GM12878 (cell line): Measurements from ENCODE around the gene CISTR. TPM values are rescaled to one million over a fixed set of nuclear protein-coding genes. Genes with fewer than 3 reads are reported as not detected.

Source experiments
- BACH1 ChIP-seq: fragments of 450-650 bp; IDR thresholded peaks from 2 replicates; pipeline ENCODE4 v1.6.1; 2017; ENCODE audit warnings: mild to moderate bottlenecking, borderline replicate concordance
- BCL11A ChIP-seq: IDR thresholded peaks from 2 replicates; pipeline ENCODE4 v1.6.1; 2011; ENCODE audit warnings: low read depth, low read length
- BMI1 ChIP-seq: fragments of 450-650 bp; IDR thresholded peaks from 2 replicates; pipeline ENCODE4 v1.6.1; 2016; ENCODE audit warnings: mild to moderate bottlenecking, moderate library complexity, borderline replicate concordance
- CBFB ChIP-seq: IDR thresholded peaks from 2 replicates; pipeline ENCODE4 v1.6.1; 2016; ENCODE audit warnings: antibody characterized with exemption, low read depth
- CBX3 ChIP-seq: fragments of 200-600 bp; sonication (generic); IDR thresholded peaks from 2 replicates; pipeline ENCODE4 v1.6.1; 2016; ENCODE audit warnings: low read depth, borderline replicate concordance
- CHD4 ChIP-seq: fragments of 200-600 bp; sonication (generic); IDR thresholded peaks from 2 replicates; pipeline ENCODE4 v1.6.1; 2016; ENCODE audit warnings: mild to moderate bottlenecking
- HCFC1 ChIP-seq: fragments of 150-350 bp; IDR thresholded peaks from 2 replicates; pipeline ENCODE4 v1.6.1; 2014; ENCODE audit warnings: low read length
- IKZF2 ChIP-seq, 2 experiments: fragments of 450-650 bp; IDR thresholded peaks; 2 replicates each; pipeline ENCODE4 v1.6.1; 2017; ENCODE audit warnings: mild to moderate bottlenecking in 2 of 2, moderate library complexity in 2 of 2
- KAT2A ChIP-seq: conservative IDR thresholded peaks from 2 replicates; pipeline ENCODE4 v1.6.1; 2011; ENCODE audit warnings: low read depth, low read length; ENCODE audit not compliant: control insufficient read depth
- KLF5 ChIP-seq: fragments of 450-650 bp; IDR thresholded peaks from 2 replicates; pipeline ENCODE4 v1.6.1; 2014; ENCODE audit warnings: mild to moderate bottlenecking; ENCODE audit not compliant: partially characterized antibody
- MTA2 ChIP-seq: fragments of 450-650 bp; IDR thresholded peaks from 2 replicates; pipeline ENCODE4 v1.6.1; 2016; ENCODE audit warnings: low read depth, mild to moderate bottlenecking, moderate library complexity
- SIX5 ChIP-seq: IDR thresholded peaks from 2 replicates; pipeline ENCODE4 v1.6.1; 2011; ENCODE audit warnings: mild to moderate bottlenecking, low read depth, low read length, moderate library complexity; ENCODE audit not compliant: severe bottlenecking
- STAT1 ChIP-seq: fragments of 450-650 bp; conservative IDR thresholded peaks from 2 replicates; pipeline ENCODE4 v1.6.1; 2014; ENCODE audit warnings: antibody characterized with exemption, mild to moderate bottlenecking
- SUPT20H ChIP-seq: IDR thresholded peaks from 2 replicates; pipeline ENCODE4 v1.6.1; 2011; ENCODE audit warnings: low read depth, mild to moderate bottlenecking, low read length, moderate library complexity, borderline replicate concordance; ENCODE audit not compliant: control insufficient read depth
- TCF12 ChIP-seq: IDR thresholded peaks from 2 replicates; pipeline ENCODE4 v1.6.1; 2011; ENCODE audit warnings: low read depth, mild to moderate bottlenecking, low read length
- TCF7 ChIP-seq: IDR thresholded peaks from 2 replicates; pipeline ENCODE4 v1.6.1; 2014; ENCODE audit warnings: antibody characterized with exemption, borderline replicate concordance
- USF1 ChIP-seq: IDR thresholded peaks from 2 replicates; pipeline ENCODE4 v1.6.1; 2011; ENCODE audit warnings: borderline replicate concordance, low read depth, mild to moderate bottlenecking, moderate library complexity, mixed read lengths, low read length; ENCODE audit not compliant: insufficient read depth; ENCODE audit errors: extremely low read length
- YY1 ChIP-seq: IDR thresholded peaks from 2 replicates; pipeline ENCODE4 v1.6.1; 2011; ENCODE audit warnings: low read depth, mild to moderate bottlenecking, low read length
- ZBTB33 ChIP-seq: fragments of 450-650 bp; IDR thresholded peaks from 2 replicates; pipeline ENCODE4 v1.6.1; 2017; ENCODE audit warnings: mild to moderate bottlenecking
- ZNF207 ChIP-seq: fragments of 450-650 bp; IDR thresholded peaks from 2 replicates; pipeline ENCODE4 v1.6.1; 2014; ENCODE audit warnings: antibody characterized with exemption, mild to moderate bottlenecking, borderline replicate concordance
- ZNF24 ChIP-seq: fragments of 450-650 bp; IDR thresholded peaks from 2 replicates; pipeline ENCODE4 v1.6.1; 2017; ENCODE audit warnings: antibody characterized with exemption, mild to moderate bottlenecking
- polyA plus RNA-seq, 11 experiments: library from polyadenylated mRNA; depleted of rRNA in 4 of 11; unstranded in 6 of 11; stranded (reverse) in 5 of 11; fragments of >200 nt; fragmentation: Nextera tagmentation in 4 of 11; fragmentation: Illumina TruSeq in 1 of 11; extraction: Ambion mirVana in 4 of 11; extraction: Trizol in 1 of 11; gene quantifications; 1 replicate in 1 of 11; 2 replicates in 10 of 11; pipeline versions ENCODE4 v1.2.1 to v1.2.3, GENCODE V29; 2011 to 2016; ENCODE audit warnings: inconsistent platforms in 2 of 11, missing spikeins in 2 of 11, low read depth in 1 of 11
- total RNA-seq, 4 experiments: library from RNA; depleted of rRNA in 3 of 4; stranded (reverse); fragments of >200 nt in 3 of 4; fragmentation: Illumina TruSeq in 1 of 4; extraction: Trizol in 1 of 4; gene quantifications; 2 replicates each; pipeline versions ENCODE4 v1.2.1 to v1.2.3, GENCODE V29; 2013 to 2021
- TF ChIP-seq, protein P1 (sequence below): fragments of 150-350 bp; IDR thresholded peaks from 2 replicates; pipeline ENCODE4 v1.6.1; 2016; ENCODE audit warnings: low read depth, low read length
- TF ChIP-seq, protein P2 (sequence below): IDR thresholded peaks from 2 replicates; pipeline ENCODE4 v1.6.1; 2011; ENCODE audit warnings: mild to moderate bottlenecking, low read depth, low read length, moderate library complexity; ENCODE audit not compliant: insufficient replicate concordance

CISTR gene
- total and polyA plus RNA-seq, 10 of the 15 experiments (the other 5 are each of a cell fraction or from before 2014, with no cell fraction given) = 0.26 TPM; not detected in 9

- TF ChIP-seq, protein P1, sequence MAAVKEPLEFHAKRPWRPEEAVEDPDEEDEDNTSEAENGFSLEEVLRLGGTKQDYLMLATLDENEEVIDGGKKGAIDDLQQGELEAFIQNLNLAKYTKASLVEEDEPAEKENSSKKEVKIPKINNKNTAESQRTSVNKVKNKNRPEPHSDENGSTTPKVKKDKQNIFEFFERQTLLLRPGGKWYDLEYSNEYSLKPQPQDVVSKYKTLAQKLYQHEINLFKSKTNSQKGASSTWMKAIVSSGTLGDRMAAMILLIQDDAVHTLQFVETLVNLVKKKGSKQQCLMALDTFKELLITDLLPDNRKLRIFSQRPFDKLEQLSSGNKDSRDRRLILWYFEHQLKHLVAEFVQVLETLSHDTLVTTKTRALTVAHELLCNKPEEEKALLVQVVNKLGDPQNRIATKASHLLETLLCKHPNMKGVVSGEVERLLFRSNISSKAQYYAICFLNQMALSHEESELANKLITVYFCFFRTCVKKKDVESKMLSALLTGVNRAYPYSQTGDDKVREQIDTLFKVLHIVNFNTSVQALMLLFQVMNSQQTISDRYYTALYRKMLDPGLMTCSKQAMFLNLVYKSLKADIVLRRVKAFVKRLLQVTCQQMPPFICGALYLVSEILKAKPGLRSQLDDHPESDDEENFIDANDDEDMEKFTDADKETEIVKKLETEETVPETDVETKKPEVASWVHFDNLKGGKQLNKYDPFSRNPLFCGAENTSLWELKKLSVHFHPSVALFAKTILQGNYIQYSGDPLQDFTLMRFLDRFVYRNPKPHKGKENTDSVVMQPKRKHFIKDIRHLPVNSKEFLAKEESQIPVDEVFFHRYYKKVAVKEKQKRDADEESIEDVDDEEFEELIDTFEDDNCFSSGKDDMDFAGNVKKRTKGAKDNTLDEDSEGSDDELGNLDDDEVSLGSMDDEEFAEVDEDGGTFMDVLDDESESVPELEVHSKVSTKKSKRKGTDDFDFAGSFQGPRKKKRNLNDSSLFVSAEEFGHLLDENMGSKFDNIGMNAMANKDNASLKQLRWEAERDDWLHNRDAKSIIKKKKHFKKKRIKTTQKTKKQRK = no peak
- TF ChIP-seq BCL11A (no peak), IKZF2 (IDR thresholded peaks at IDR 0.05) (peak in 1 of 2 experiments; percentile 27; a peak in 1 of 4 replicates), YY1 (peak; percentile 56), TCF7 (no peak), CHD4 (no peak), SUPT20H (no peak), HCFC1 (0 out of 2 replicates have a peak, but pooled peaks have one; percentile 21), SIX5 (no peak), ZNF207 (peak; percentile 49; the same call in 1 of the 2 replicates), CBFB (no peak), ZNF24 (no peak), BACH1 (no peak), STAT1 (0 out of 2 replicates have a peak, but pooled peaks have one; percentile 26), ZBTB33 (no peak), CBX3 (no peak), KLF5 (no peak), KAT2A (no peak), TCF12 (0 out of 2 replicates have a peak, but pooled peaks have one; percentile 34), BMI1 (peak; percentile 90), USF1 (no peak), MTA2 (peak; percentile 40; the same call in 1 of the 2 replicates)
- TF ChIP-seq, protein P2, sequence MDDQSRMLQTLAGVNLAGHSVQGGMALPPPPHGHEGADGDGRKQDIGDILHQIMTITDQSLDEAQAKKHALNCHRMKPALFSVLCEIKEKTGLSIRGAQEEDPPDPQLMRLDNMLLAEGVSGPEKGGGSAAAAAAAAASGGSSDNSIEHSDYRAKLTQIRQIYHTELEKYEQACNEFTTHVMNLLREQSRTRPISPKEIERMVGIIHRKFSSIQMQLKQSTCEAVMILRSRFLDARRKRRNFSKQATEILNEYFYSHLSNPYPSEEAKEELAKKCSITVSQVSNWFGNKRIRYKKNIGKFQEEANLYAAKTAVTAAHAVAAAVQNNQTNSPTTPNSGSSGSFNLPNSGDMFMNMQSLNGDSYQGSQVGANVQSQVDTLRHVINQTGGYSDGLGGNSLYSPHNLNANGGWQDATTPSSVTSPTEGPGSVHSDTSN = peak; percentile 78
Observed at GRCh38 chr12:53757101-53757770, 5.5 kb upstream of the CISTR start (continued).
